Esophagus squamous epithelium (tissue), 5 donors: ENCODE results near the gene KIF26B. TPM values are rescaled to one million over a fixed set of nuclear protein-coding genes. Genes with fewer than 3 reads are reported as not detected.
"Not testable (repeated sequence)": the region's sequence is repeated elsewhere in the genome, so short reads cannot be mapped to it uniquely, and the experiment has no call there.

ENCODE experiments used
- DNase-seq: peaks from one replicate; lab custom pipeline; 2025; lab: John Stamatoyannopoulos, UW
- H3K27ac ChIP-seq, 4 donors: fragments of 200-600 bp; sonication (generic); one replicate each; pipeline ENCODE4 v1.5.1; 2016 to 2019; ENCODE audit warnings: mild to moderate bottlenecking in 1 of 4
- H3K27me3 ChIP-seq, 4 donors: fragments of 200-600 bp; sonication (generic); 1 replicate in 3 of 4; 2 replicates in 1 of 4; pipeline versions ENCODE4 v1.5.1 to v1.6.0; 2017 to 2021; ENCODE audit warnings: antibody characterized with exemption in 1 of 4
- H3K36me3 ChIP-seq, 3 donors: fragments of 200-600 bp; sonication (generic); one replicate each; pipeline ENCODE4 v1.5.1; 2016 to 2019
- H3K4me1 ChIP-seq, 3 donors: fragments of 200-600 bp; sonication (generic); one replicate each; pipeline ENCODE4 v1.5.1; 2017 to 2019
- H3K4me3 ChIP-seq, 4 donors: fragments of 200-600 bp; sonication (generic); 1 replicate in 3 of 4; 2 replicates in 1 of 4; pipeline ENCODE4 v1.5.1; 2016 to 2019; ENCODE audit warnings: mild to moderate bottlenecking in 2 of 4, moderate library complexity in 1 of 4
- H3K9me3 ChIP-seq, 3 donors: fragments of 200-600 bp; sonication (generic); one replicate each; pipeline ENCODE4 v1.5.1; 2016 to 2019
- CTCF ChIP-seq, 6 experiments: fragments of 450-650 bp in 4 of 6; fragments of 200-600 bp in 2 of 6; sonication (generic) in 2 of 6; IDR thresholded peaks; one replicate each; pipeline ENCODE4 v1.5.1; 2016 to 2019; ENCODE audit warnings: antibody characterized with exemption in 6 of 6, mild to moderate bottlenecking in 4 of 6, moderate library complexity in 4 of 6
- POLR2A ChIP-seq, 4 donors: fragments of 450-650 bp; IDR thresholded peaks; one replicate each; pipeline ENCODE4 v1.6.1; 2017; ENCODE audit warnings: antibody characterized with exemption in 4 of 4, mild to moderate bottlenecking in 4 of 4, moderate library complexity in 3 of 4
- WGBS, 2 donors: methylation state at CpG; one replicate each; pipeline ENCODE4 v1.1.5; 2018; 5-methylcytosine and 5-hydroxymethylcytosine counted together
- intact Hi-C: fragments of 100-400 bp; cut with DNase I; formaldehyde crosslinking; loops from one replicate; pipeline ENCODE4 v1.15.0; 2022
- total RNA-seq, 4 donors: library from RNA; depleted of rRNA; stranded (reverse); fragments of >200 nt; gene quantifications; one replicate each; pipeline ENCODE4 v1.1.0, GENCODE V29; 2016
- donor health status: DM: yes; HTN: yes; CAD: no.

The KIF26B gene
- total RNA-seq, 4 donors from 2014 or later, result 0.23 to 2.7 (median 1.0) TPM

- WGBS, 2 donors, result 82 to 87% methylated on average over 14 of the region's 19 CpGs
- TF ChIP-seq POLR2A (IDR thresholded peaks at IDR 0.05) (no peak), CTCF (IDR thresholded peaks at IDR 0.05) (no peak)
- DNase-seq, result no peak
- H3K4me1 ChIP-seq, result no peaks in the 10 kb centered on the region
- H3K27me3 ChIP-seq, result no peaks in the 10 kb centered on the region
- H3K9me3 ChIP-seq, result no peaks in the 10 kb centered on the region
- no peak overlapping the region for H3K4me3 ChIP-seq
- no peaks in the 10 kb centered on the region for H3K36me3 ChIP-seq
- H3K27ac ChIP-seq, result no peak overlapping the region
- intact Hi-C loops, result no loop called here
These were observed 539.4 kb downstream of the KIF26B start for GRCh38 chr1:245693941-245694752.

GRCh38 chr1:245694753-245695195 is 540.0 kb downstream of the KIF26B start:
- Histone ChIP-seq H3K27ac (no peak overlapping the region), H3K9me3 (no peaks in the 10 kb centered on the region), H3K27me3 (no peaks in the 10 kb centered on the region), H3K36me3 (no peaks in the 10 kb centered on the region), H3K4me3 (no peak overlapping the region), H3K4me1 (no peaks in the 10 kb centered on the region)
- WGBS, 2 donors, result 45 to 80% methylated on average over 1 to 4 of the region's 11 CpGs
- intact Hi-C loops, result no loop called here
- no peak for TF ChIP-seq POLR2A (IDR thresholded peaks at IDR 0.05)
- no peak for TF ChIP-seq CTCF (IDR thresholded peaks at IDR 0.05)
- DNase-seq, result no peak

- TF ChIP-seq POLR2A (IDR thresholded peaks at IDR 0.05) (no peak), CTCF (IDR thresholded peaks at IDR 0.05) (no peak)
- H3K9me3 ChIP-seq, result no peaks in the 10 kb centered on the region
- no peak overlapping the region for H3K27ac ChIP-seq
- intact Hi-C loops, result no loop called here
- H3K4me3 ChIP-seq, result no peak overlapping the region
- H3K36me3 ChIP-seq, result no peaks in the 10 kb centered on the region
- DNase-seq, result no peak
- no peaks in the 10 kb centered on the region for H3K27me3 ChIP-seq
- 67 to 82% methylated on average over 5 to 8 of the region's 8 CpGs for WGBS, 2 donors
- no peaks in the 10 kb centered on the region for H3K4me1 ChIP-seq
These were observed 540.4 kb downstream of the KIF26B start for GRCh38 chr1:245695211-245695610.

- H3K9me3 ChIP-seq, H3K4me1 ChIP-seq, H3K36me3 ChIP-seq, H3K4me3 ChIP-seq, DNase-seq, H3K27me3 ChIP-seq, intact Hi-C loops, H3K27ac ChIP-seq: not testable (repeated sequence)
- WGBS, 2 donors, result 46 to 71% methylated on average over 7 to 9 of the region's 11 CpGs
These were observed 540.9 kb downstream of the KIF26B start for GRCh38 chr1:245695701-245696100.

GRCh38 chr1:245698116-245698515 is 543.3 kb downstream of the KIF26B start:
- intact Hi-C loops, result no loop called here
- Histone ChIP-seq H3K27ac (no peak overlapping the region), H3K4me1 (no peaks in the 10 kb centered on the region), H3K36me3 (no peaks in the 10 kb centered on the region), H3K27me3 (no peaks in the 10 kb centered on the region), H3K4me3 (no peak overlapping the region), H3K9me3 (no peaks in the 10 kb centered on the region)
- WGBS, 2 donors, result 85 to 100% methylated on average over 1 to 10 of the region's 14 CpGs
- no peak for TF ChIP-seq POLR2A (IDR thresholded peaks at IDR 0.05)
- TF ChIP-seq CTCF (IDR thresholded peaks at IDR 0.05), result no peak
- DNase-seq, result no peak
